K562 (cell line): Measurements from ENCODE around the gene SENP1. TPM values are rescaled to one million over a fixed set of nuclear protein-coding genes. Genes with fewer than 3 reads are reported as not detected.

Experiments used
- ATAC-seq: fragments of 200-7000 bp; cut with Tn5 transposase; 3 replicates; pipeline ENCODE4 v1.9.1; 2020; ENCODE audit warnings: moderate library complexity
- BruUV-seq: library from RNA; stranded (reverse); fragments of 400-500 nt; replicated peaks from 2 replicates; lab custom pipeline; 2021; lab: Mats Ljungman, UMichigan
- CTCF ChIA-PET: fragments of 300-600 bp; formaldehyde crosslinking; extraction: SDS; loops from one replicate; lab custom pipeline; 2021; ENCODE audit warnings: low intra/inter-chr PET ratio; lab: Yijun Ruan, JAX
- POLR2A ChIA-PET: fragments of 300-600, 350-650 bp; sonication (Branson Sonifier 250); formaldehyde crosslinking; extraction: SDS; loops from one replicate; lab custom pipeline; 2021; ENCODE audit warnings: antibody characterized with exemption, inconsistent platforms; lab: Yijun Ruan, JAX
- DNase-seq, 4 experiments: peaks; one replicate each; pipeline versions ENCODE4 v3.0.0 to v3.0.0-alpha.2; 2011 to 2018; ENCODE audit warnings: low spot score in 3 of 4, mixed read lengths in 3 of 4; ENCODE audit errors: extremely low read depth in 1 of 4
- FAIRE-seq: peaks from 2 replicates; lab custom pipeline; 2011; peaks lifted over from hg19 to GRCh38; lab: Jason Lieb, UNC
- H2AFZ ChIP-seq: 2 replicates; pipeline ENCODE4 v1.6.0; 2011; ENCODE audit warnings: low read depth, low read length, control low read depth, inconsistent platforms
- H3K27ac ChIP-seq: fragments of 200-600 bp; 3 replicates; pipeline ENCODE4 v1.8.0; 2011; ENCODE audit warnings: low read depth, mild to moderate bottlenecking, control low read depth, inconsistent platforms, low read length, moderate library complexity, mixed read lengths; ENCODE audit errors: extremely low read depth
- H3K27me3 ChIP-seq, 2 experiments: fragments of 300-600 bp in 1 of 2; 2 replicates in 1 of 2; 3 replicates in 1 of 2; pipeline versions ENCODE4 v1.6.0 to v1.8.0; 2011; ENCODE audit warnings: inconsistent platforms in 2 of 2, low read length in 2 of 2, mild to moderate bottlenecking in 1 of 2, mixed read lengths in 1 of 2, moderate library complexity in 1 of 2; ENCODE audit not compliant: control insufficient read depth in 2 of 2, insufficient read depth in 2 of 2
- H3K36me3 ChIP-seq: fragments of 300-600 bp; 3 replicates; pipeline ENCODE4 v1.8.0; 2011; ENCODE audit warnings: mild to moderate bottlenecking, low read length, inconsistent platforms; ENCODE audit not compliant: control insufficient read depth, insufficient read depth
- H3K4me1 ChIP-seq, 2 experiments: fragments of 200-600 bp in 1 of 2; replicated peaks in 1 of 2; 2 replicates in 1 of 2; 3 replicates in 1 of 2; pipeline versions ENCODE4 v1.5.1 to v1.8.0; 2011; ENCODE audit warnings: inconsistent platforms in 2 of 2, low read length in 2 of 2, mild to moderate bottlenecking in 1 of 2, mixed read lengths in 1 of 2, moderate library complexity in 1 of 2; ENCODE audit not compliant: control insufficient read depth in 2 of 2, insufficient read depth in 2 of 2
- H3K4me2 ChIP-seq: 2 replicates; pipeline ENCODE4 v1.6.1; 2011; ENCODE audit warnings: low read length, control low read depth, inconsistent platforms, mixed read lengths; ENCODE audit not compliant: insufficient read depth
- H3K4me3 ChIP-seq: fragments of 200-600 bp; sonication (generic), shearing (Covaris generic); 2 replicates; pipeline ENCODE4 v1.5.1; 2016; ENCODE audit warnings: control low read depth, inconsistent platforms
- H3K79me2 ChIP-seq: fragments of 200-600 bp; 3 replicates; pipeline ENCODE4 v1.8.0; 2011; ENCODE audit warnings: low read length, inconsistent platforms; ENCODE audit not compliant: control insufficient read depth, insufficient read depth
- H3K9ac ChIP-seq, 2 experiments: 2 replicates each; pipeline versions ENCODE4 v1.6.0 to v1.6.1; 2011; ENCODE audit warnings: low read depth in 2 of 2, low read length in 2 of 2, control low read depth in 1 of 2, inconsistent platforms in 1 of 2, mild to moderate bottlenecking in 1 of 2, mixed read lengths in 1 of 2; ENCODE audit not compliant: insufficient read depth in 1 of 2
- H3K9me1 ChIP-seq: one replicate; pipeline ENCODE4 v1.6.0; 2011; ENCODE audit warnings: inconsistent platforms, mild to moderate bottlenecking, low read length, moderate library complexity; ENCODE audit not compliant: control insufficient read depth, insufficient read depth
- H3K9me3 ChIP-seq: replicated peaks from 2 replicates; pipeline ENCODE4 v1.5.1; 2011; ENCODE audit warnings: low read depth, low read length, inconsistent platforms; ENCODE audit not compliant: control insufficient read depth, insufficient read depth
- H4K20me1 ChIP-seq: replicated peaks from 2 replicates; pipeline ENCODE4 v1.6.1; 2011; ENCODE audit warnings: low read length, inconsistent platforms, mixed read lengths; ENCODE audit not compliant: control insufficient read depth, insufficient read depth
- HSF4 ChIP-seq: fragments of 250-450 bp; sonication (Bioruptor Pico); IDR thresholded peaks from 2 replicates; pipeline ENCODE4 v2.1.2; 2022; ENCODE audit warnings: mild to moderate bottlenecking, moderate library complexity, borderline replicate concordance
- KDM1A ChIP-seq, 2 experiments: fragments of 450-650 bp; IDR thresholded peaks; 2 replicates each; pipeline ENCODE4 v1.6.1; 2016; ENCODE audit warnings: mild to moderate bottlenecking in 2 of 2
- SP2 ChIP-seq: IDR thresholded peaks from 2 replicates; pipeline ENCODE4 v1.6.1; 2011; ENCODE audit warnings: mild to moderate bottlenecking, low read depth, low read length, moderate library complexity; ENCODE audit not compliant: poor library complexity, severe bottlenecking; ENCODE audit errors: extremely low read depth
- TCF7 ChIP-seq: sonication (generic); IDR thresholded peaks from 2 replicates; pipeline ENCODE4 v1.6.1; 2016; ENCODE audit warnings: antibody characterized with exemption, borderline replicate concordance
- TFAM ChIP-seq: fragments of 250-450 bp; sonication (Bioruptor Pico); conservative IDR thresholded peaks from 2 replicates; pipeline ENCODE4 v1.5.0; 2021; ENCODE audit warnings: mild to moderate bottlenecking, moderate library complexity
- ZBTB7A ChIP-seq: IDR thresholded peaks from 2 replicates; pipeline ENCODE4 v1.6.1; 2011; ENCODE audit warnings: low read depth, mild to moderate bottlenecking, low read length, moderate library complexity, borderline replicate concordance; ENCODE audit not compliant: control insufficient read depth
- ZNF165 ChIP-seq: fragments of 250-450 bp; sonication (Bioruptor Pico); IDR thresholded peaks from 2 replicates; pipeline ENCODE4 v1.4.0; 2020; ENCODE audit warnings: borderline replicate concordance
- ZNF253 ChIP-seq: fragments of 250-450 bp; sonication (Bioruptor Pico); conservative IDR thresholded peaks from 2 replicates; pipeline ENCODE4 v1.6.1; 2021; ENCODE audit warnings: mild to moderate bottlenecking
- ZNF717 ChIP-seq: fragments of 250-450 bp; sonication (Bioruptor Pico); IDR thresholded peaks from 2 replicates; pipeline ENCODE4 v1.5.0; 2021
- WGBS: fragments of 100-300 bp; shearing (Covaris generic); methylation state at CpG from one replicate; pipeline ENCODE4 v1.1.6; 2016; ENCODE audit warnings: low coverage, mixed read lengths; ENCODE audit not compliant: insufficient coverage; ENCODE audit errors: missing lambda C conversion rate; 5-methylcytosine and 5-hydroxymethylcytosine counted together
- in situ Hi-C: fragments of 300-500 bp; cut with MboI; formaldehyde crosslinking; loops from 4 replicates; pipeline ENCODE4 v1.15.0; 2018; ENCODE audit warnings: inconsistent platforms, mixed read lengths
- intact Hi-C: fragments of 100-400 bp; cut with micrococcal nuclease; formaldehyde crosslinking; loops from 2 replicates; pipeline ENCODE4 v1.14.2; 2022
- polyA plus RNA-seq, 8 experiments: library from polyadenylated mRNA; depleted of rRNA in 4 of 8; stranded (reverse) in 5 of 8; unstranded in 3 of 8; fragments of >200 nt; fragmentation: Nextera tagmentation in 2 of 8; fragmentation: Illumina TruSeq in 1 of 8; extraction: Ambion mirVana in 2 of 8; extraction: Trizol in 1 of 8; gene quantifications; 2 replicates each; pipeline versions ENCODE4 v1.2.1 to v1.2.3, GENCODE V29; 2011 to 2014; ENCODE audit warnings: inconsistent platforms in 1 of 8, missing spikeins in 1 of 8
- total RNA-seq, 7 experiments: library from RNA; depleted of rRNA in 6 of 7; stranded (reverse); fragments of >200 nt in 6 of 7; fragmentation: Illumina TruSeq in 2 of 7; extraction: Trizol in 2 of 7; gene quantifications; 2 replicates each; pipeline versions ENCODE4 v1.2.1 to v1.2.3, GENCODE V29; 2011 to 2021; ENCODE audit warnings: low replicate concordance in 1 of 7
- TF ChIP-seq, protein P1 (sequence below), 2 experiments: fragments of 200-800 bp in 1 of 2; sonication (Bioruptor generic) in 1 of 2; sonication (generic) in 1 of 2; formaldehyde crosslinking in 1 of 2; IDR thresholded peaks in 1 of 2; conservative IDR thresholded peaks in 1 of 2; 2 replicates each; pipeline versions ENCODE4 v1.5.0 to v1.6.1; 2016 to 2020; ENCODE audit warnings: missing compliant biosample characterization in 1 of 2, missing genetic modification characterization in 1 of 2, missing genetic modification reagents in 1 of 2
- TF ChIP-seq, protein P2 (sequence below): sonication (generic); formaldehyde crosslinking; IDR thresholded peaks from 2 replicates; pipeline ENCODE4 v1.4.0; 2020; ENCODE audit warnings: mild to moderate bottlenecking, missing genetic modification reagents

SENP1 gene
- total and polyA plus RNA-seq, 9 of the 15 experiments (the other 6 are each of a cell fraction or from before 2014, with no cell fraction given): 15.5 to 59.0 (median 36.3) TPM

DNA sequence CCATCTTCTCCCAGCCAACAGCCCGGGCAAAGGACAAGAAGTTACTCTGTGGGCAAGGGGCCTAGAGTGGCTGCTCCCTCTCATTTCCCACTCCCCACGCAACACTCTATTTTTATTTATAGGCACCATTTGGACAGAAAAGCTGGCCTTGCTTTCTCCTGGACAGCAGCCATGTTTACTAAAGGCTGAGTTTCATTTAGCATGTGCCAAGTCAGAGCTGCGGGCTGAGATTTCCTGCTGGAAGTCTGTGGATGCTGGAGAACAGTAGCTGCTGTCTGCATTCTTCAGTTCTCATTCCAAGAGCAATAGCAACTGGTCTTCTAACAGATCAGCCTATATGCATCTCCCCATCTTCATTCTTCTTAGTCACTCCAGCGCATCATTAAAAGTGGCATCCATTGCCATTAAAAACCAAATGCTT lies 109.9 kb downstream of the SENP1 start:
- Histone ChIP-seq H3K4me1 (no peaks in the 10 kb centered on the region), H2AFZ (no peak overlapping the region), H3K9ac (no peak overlapping the region), H3K27me3 (peaks cover 36 to 82% of the 10 kb centered on the region in 2 experiments), H3K9me3 (no peaks in the 10 kb centered on the region), H3K79me2 (no peaks in the 10 kb centered on the region), H3K9me1 (no peaks in the 10 kb centered on the region), H3K36me3 (no peaks in the 10 kb centered on the region), H3K27ac (no peak overlapping the region), H3K4me3 (no peak overlapping the region), H4K20me1 (no peaks in the 10 kb centered on the region), H3K4me2 (no peak overlapping the region)
- DNase-seq: no peak
- intact Hi-C loops: loop anchor here (10.0 kb wide), 1 partner anchor 169 kb away; no protein-coding TSS in a partner anchor
- no peak for TF ChIP-seq ZBTB7A
- POLR2A ChIA-PET: no interaction called here
- CTCF ChIA-PET: no interaction called here
- FAIRE-seq: no peak
- no TSS peak for BruUV-seq
- no peak for ATAC-seq
- in situ Hi-C loops: no loop called here
- WGBS: 4% methylated on average over 4 of the region's 4 CpGs

DNA sequence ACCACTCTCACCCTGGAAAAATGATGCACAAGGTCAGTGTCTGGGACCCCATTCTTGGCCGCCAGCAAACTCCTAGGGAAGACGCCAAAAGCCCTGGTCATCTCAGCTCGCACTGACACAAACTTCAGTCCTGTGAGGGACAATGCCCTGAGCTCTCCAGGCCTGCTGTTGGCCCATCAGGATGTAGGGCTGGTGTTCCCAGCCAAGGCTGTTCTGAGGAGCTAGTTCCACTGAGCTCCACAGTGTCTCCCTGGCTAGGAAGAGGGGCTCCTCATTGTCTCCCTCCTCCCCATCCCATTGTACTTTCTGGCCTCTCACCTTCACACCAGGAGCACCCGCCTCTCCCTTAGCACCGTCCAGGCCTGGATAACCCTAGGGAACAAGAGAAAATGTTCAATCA lies 112.4 kb downstream of the SENP1 start:
- no TSS peak for BruUV-seq
- in situ Hi-C loops (no loop called here), intact Hi-C loops (loop anchor here (10.0 kb wide), 1 partner anchor 171 kb away; no protein-coding TSS in a partner anchor)
- H3K9me1 ChIP-seq: no peaks in the 10 kb centered on the region
- H4K20me1 ChIP-seq: no peaks in the 10 kb centered on the region
- 0% methylated on average over 5 of the region's 5 CpGs for WGBS
- CTCF ChIA-PET: no interaction called here
- POLR2A ChIA-PET: interaction anchor here (1.6 kb wide), 1 partner anchor 13 kb away, joined by 4 read pairs; no protein-coding TSS in a partner anchor
- H3K36me3 ChIP-seq: no peaks in the 10 kb centered on the region
- no peak overlapping the region for H2AFZ ChIP-seq
- H3K27me3 ChIP-seq: peaks cover 39 to 91% of the 10 kb centered on the region in 2 experiments
- H3K27ac ChIP-seq: no peak overlapping the region
- no peak overlapping the region for H3K4me2 ChIP-seq
- no peak overlapping the region for H3K4me3 ChIP-seq
- no peak overlapping the region for H3K9ac ChIP-seq
- H3K9me3 ChIP-seq: no peaks in the 10 kb centered on the region
- DNase-seq (no peak), ATAC-seq (no peak), FAIRE-seq (no peak)
- H3K79me2 ChIP-seq: no peaks in the 10 kb centered on the region
- no peaks in the 10 kb centered on the region; a peak in 1 of 5 replicates for H3K4me1 ChIP-seq
- no peak for TF ChIP-seq ZNF165 (CRISPR knock-in tag)
- TF ChIP-seq TFAM: no peak
- TF ChIP-seq TCF7: no peak
- TF ChIP-seq, protein P1, sequence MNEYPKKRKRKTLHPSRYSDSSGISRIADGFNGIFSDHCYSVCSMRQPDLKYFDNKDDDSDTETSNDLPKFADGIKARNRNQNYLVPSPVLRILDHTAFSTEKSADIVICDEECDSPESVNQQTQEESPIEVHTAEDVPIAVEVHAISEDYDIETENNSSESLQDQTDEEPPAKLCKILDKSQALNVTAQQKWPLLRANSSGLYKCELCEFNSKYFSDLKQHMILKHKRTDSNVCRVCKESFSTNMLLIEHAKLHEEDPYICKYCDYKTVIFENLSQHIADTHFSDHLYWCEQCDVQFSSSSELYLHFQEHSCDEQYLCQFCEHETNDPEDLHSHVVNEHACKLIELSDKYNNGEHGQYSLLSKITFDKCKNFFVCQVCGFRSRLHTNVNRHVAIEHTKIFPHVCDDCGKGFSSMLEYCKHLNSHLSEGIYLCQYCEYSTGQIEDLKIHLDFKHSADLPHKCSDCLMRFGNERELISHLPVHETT (CRISPR knock-in tag; conservative IDR thresholded peaks at IDR 0.05 in 1 of 2, IDR thresholded peaks at IDR 0.05 in 1 of 2): no peak
- TF ChIP-seq ZNF717 (CRISPR knock-in tag): no peak
- TF ChIP-seq HSF4: no peak
- TF ChIP-seq ZNF253 (CRISPR knock-in tag): no peak
- TF ChIP-seq KDM1A (IDR thresholded peaks at IDR 0.05): no peak
- no peak for TF ChIP-seq SP2
- TF ChIP-seq, protein P2, sequence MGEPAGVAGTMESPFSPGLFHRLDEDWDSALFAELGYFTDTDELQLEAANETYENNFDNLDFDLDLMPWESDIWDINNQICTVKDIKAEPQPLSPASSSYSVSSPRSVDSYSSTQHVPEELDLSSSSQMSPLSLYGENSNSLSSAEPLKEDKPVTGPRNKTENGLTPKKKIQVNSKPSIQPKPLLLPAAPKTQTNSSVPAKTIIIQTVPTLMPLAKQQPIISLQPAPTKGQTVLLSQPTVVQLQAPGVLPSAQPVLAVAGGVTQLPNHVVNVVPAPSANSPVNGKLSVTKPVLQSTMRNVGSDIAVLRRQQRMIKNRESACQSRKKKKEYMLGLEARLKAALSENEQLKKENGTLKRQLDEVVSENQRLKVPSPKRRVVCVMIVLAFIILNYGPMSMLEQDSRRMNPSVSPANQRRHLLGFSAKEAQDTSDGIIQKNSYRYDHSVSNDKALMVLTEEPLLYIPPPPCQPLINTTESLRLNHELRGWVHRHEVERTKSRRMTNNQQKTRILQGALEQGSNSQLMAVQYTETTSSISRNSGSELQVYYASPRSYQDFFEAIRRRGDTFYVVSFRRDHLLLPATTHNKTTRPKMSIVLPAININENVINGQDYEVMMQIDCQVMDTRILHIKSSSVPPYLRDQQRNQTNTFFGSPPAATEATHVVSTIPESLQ: no peak
